ENCODE data around the gene DDTL.
A peak's percentile ranks its signal among the peaks of the same experiment; 100 is the strongest.
"Not testable (repeated sequence)": the region's sequence is repeated elsewhere in the genome, so short reads cannot be mapped to it uniquely, and the experiment has no call there.

The DDTL gene

GRCh38 chr22:23966568-23966967 is at the start of gene DDTL:
Gene DDTL, plus strand, starts transcription at chr22:23966888. Its CDS starts 27 bp downstream, at chr22:23966915.
- not testable (repeated sequence) for H3K9ac ChIP-seq; H3K9me3 ChIP-seq (replicated peaks in 1 of 11); H3K4me2 ChIP-seq; H3K27ac ChIP-seq; H3K27me3 ChIP-seq; H3K4me3 ChIP-seq
- Histone ChIP-seq H3K4me1 (peaks cover 22 to 27% (median 25%) of the 10 kb centered on the region in 10 experiments), H3K36me3 (peaks cover 25 to 27% (median 26%) of the 10 kb centered on the region in 11 experiments), H4K20me1 (peaks cover 26 to 27% (median 26%) of the 10 kb centered on the region in 11 experiments; a peak in 21 of 22 replicates)

DNA sequence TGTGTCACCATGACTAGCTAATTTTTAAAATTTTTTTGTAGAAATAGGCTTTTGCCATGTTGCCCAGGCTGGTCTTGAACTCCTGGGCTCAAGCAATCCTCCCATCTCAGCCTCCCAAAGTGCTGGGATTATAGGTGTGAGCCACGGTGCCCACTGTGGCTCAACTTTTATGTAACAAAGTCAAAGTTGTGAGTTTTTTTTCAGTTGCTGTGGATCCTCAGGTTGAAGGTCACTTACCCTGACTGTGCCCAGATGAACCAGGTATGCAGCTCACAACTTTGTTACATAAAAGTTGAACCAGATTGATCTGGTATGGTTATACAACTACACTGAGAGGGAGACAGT is 46.4 kb upstream of the DDTL start:
- H3K4me3 ChIP-seq, H3K9ac ChIP-seq, H3K27ac ChIP-seq, H3K27me3 ChIP-seq, H4K20me1 ChIP-seq, H3K36me3 ChIP-seq: not testable (repeated sequence)
- peaks cover 17 to 28% (median 21%) of the 10 kb centered on the region in 11 experiments for H3K9me3 ChIP-seq (replicated peaks in 1 of 11)
- 0 out of 22 replicates have a peak overlapping the region, but pooled peaks of 1 of the 11 experiments have one; percentile 12 for H3K4me2 ChIP-seq
- peaks cover 4 to 25% (median 17%) of the 10 kb centered on the region in 10 experiments; a peak in 17 of 20 replicates for H3K4me1 ChIP-seq

DNA sequence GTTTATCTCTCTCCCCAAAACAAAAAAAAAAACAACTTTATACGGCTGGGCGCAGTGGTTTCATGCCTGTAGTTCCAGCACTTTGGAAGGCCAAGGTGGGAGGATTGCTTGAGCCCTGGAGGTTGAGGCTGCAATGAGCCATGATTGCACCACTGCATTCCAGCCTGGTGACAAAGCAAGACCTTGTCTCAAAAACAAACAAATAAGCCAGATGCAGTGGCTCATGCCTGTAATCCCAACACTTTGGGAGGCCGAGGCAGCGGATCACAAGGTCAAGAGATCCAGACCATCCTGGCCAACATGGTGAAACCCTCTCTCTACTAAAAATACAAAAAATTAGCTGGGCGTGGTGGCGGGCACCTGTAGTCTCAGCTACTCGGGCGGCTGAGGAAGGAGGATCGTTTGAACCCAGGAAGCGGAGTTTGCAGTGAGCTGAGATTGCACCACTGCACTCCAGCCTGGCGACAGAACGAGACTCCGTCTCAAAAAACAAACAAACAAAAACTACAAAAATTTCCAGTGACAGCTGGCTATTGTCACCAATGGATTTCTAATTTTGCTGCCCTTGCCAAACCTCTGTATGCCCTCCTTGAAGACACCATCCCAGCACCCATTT is 45.0 kb upstream of the DDTL start:
- not testable (repeated sequence) for H3K27ac ChIP-seq, H3K27me3 ChIP-seq, H3K4me3 ChIP-seq, H4K20me1 ChIP-seq, H3K4me2 ChIP-seq, H3K9ac ChIP-seq, H3K36me3 ChIP-seq
- H3K9me3 ChIP-seq (replicated peaks in 1 of 11) = peaks cover 31 to 42% (median 35%) of the 10 kb centered on the region in 11 experiments
- H3K4me1 ChIP-seq = peaks cover 0 to 16% (median 10%) of the 10 kb centered on the region in 10 experiments; a peak in 16 of 20 replicates

- no peaks in the 10 kb centered on the region for H4K20me1 ChIP-seq
- H3K4me3 ChIP-seq = no peak overlapping the region
- H3K27ac ChIP-seq = no peak overlapping the region
- H3K4me1 ChIP-seq = peaks cover 0 to 16% (median 10%) of the 10 kb centered on the region in 10 experiments; a peak in 16 of 20 replicates
- H3K9me3 ChIP-seq (replicated peaks in 1 of 11) = peaks cover 33 to 49% (median 40%) of the 10 kb centered on the region in 11 experiments
- TF ChIP-seq Cebpa-rat (IDR thresholded peaks at IDR 0.05) = peak in 1 of 11 experiments; percentile 4; a peak in 1 of 22 replicates
- peak overlapping the region; percentile 10 to 64 (median 50); a peak in 18 of 22 replicates for H3K4me2 ChIP-seq
- no peaks in the 10 kb centered on the region; a peak in 1 of 22 replicates for H3K27me3 ChIP-seq
- no peak overlapping the region for H3K9ac ChIP-seq
- 0 out of 22 replicates have a peak, but pooled peaks cover 0 to 4% (median 0%) of the 10 kb centered on the region in 11 experiments for H3K36me3 ChIP-seq
These were observed 43.8 kb upstream of the DDTL start for GRCh38 chr22:23922921-23923320.

DNA sequence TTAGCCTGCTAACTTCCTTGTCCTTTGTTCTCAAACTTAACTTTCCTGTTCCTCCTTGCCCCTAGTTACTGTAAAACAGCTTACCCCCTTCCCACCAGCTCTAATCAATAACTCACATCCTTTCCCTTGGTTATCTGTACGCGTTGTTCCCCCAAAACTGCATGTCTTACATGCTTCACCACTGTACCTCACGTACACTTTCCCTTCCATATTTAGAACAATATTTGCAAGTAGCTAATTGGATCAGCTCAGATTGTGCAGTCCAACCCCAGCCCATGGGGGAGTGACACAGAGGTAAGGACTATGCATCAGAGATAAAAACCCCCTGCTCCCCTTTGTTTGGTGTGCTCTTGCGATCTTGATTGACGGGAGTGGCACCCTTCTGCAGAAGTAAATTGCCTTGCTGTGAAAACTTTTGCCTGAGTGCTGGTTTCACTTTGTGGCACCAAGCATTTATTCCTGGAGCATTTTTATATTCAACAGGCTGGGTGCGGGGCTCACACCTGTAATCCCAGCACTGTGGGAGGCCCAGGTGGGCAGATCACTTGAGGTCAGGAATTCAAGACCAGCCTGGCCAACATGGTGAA is 41.6 kb upstream of the DDTL start:
- Histone ChIP-seq H3K27ac (no peak overlapping the region), H3K27me3 (no peaks in the 10 kb centered on the region; a peak in 1 of 22 replicates), H3K9me3 (replicated peaks in 1 of 11) (peaks cover 36 to 69% (median 51%) of the 10 kb centered on the region in 11 experiments), H4K20me1 (no peaks in the 10 kb centered on the region), H3K4me2 (no peak overlapping the region), H3K9ac (no peak overlapping the region), H3K4me3 (no peak overlapping the region), H3K36me3 (0 out of 22 replicates have a peak, but pooled peaks cover 0 to 4% (median 0%) of the 10 kb centered on the region in 11 experiments), H3K4me1 (peaks cover 0 to 12% (median 9%) of the 10 kb centered on the region in 10 experiments; a peak in 16 of 20 replicates)
- no peak for TF ChIP-seq Cebpa-rat (IDR thresholded peaks at IDR 0.05)

GRCh38 chr22:23926561-23926960 is 40.1 kb upstream of the DDTL start:
- H3K36me3 ChIP-seq = 0 out of 22 replicates have a peak, but pooled peaks cover 0 to 4% (median 0%) of the 10 kb centered on the region in 11 experiments
- H3K27me3 ChIP-seq = no peaks in the 10 kb centered on the region; a peak in 1 of 22 replicates
- H3K27ac ChIP-seq = no peak overlapping the region
- H3K4me3 ChIP-seq = no peak overlapping the region
- H3K4me1 ChIP-seq = peaks cover 0 to 12% (median 9%) of the 10 kb centered on the region in 10 experiments; a peak in 16 of 20 replicates
- H4K20me1 ChIP-seq = no peaks in the 10 kb centered on the region
- no peak for TF ChIP-seq Cebpa-rat (IDR thresholded peaks at IDR 0.05)
- no peak overlapping the region for H3K9ac ChIP-seq
- H3K9me3 ChIP-seq (replicated peaks in 1 of 11) = peaks cover 46 to 82% (median 60%) of the 10 kb centered on the region in 11 experiments
- H3K4me2 ChIP-seq = no peak overlapping the region

GRCh38 chr22:23938328-23939016 is 28.2 kb upstream of the DDTL start:
- H3K27ac ChIP-seq = no peak overlapping the region
- no peak for TF ChIP-seq Cebpa-rat (IDR thresholded peaks at IDR 0.05)
- H3K27me3 ChIP-seq = no peaks in the 10 kb centered on the region
- H3K36me3 ChIP-seq = no peaks in the 10 kb centered on the region
- H3K4me3 ChIP-seq = no peak overlapping the region
- H3K9me3 ChIP-seq (replicated peaks in 1 of 11) = no peaks in the 10 kb centered on the region; a peak in 2 of 22 replicates
- H4K20me1 ChIP-seq = no peaks in the 10 kb centered on the region
- no peak overlapping the region for H3K9ac ChIP-seq
- H3K4me2 ChIP-seq = peak overlapping the region in 5 of 11 experiments; percentile 1 to 35 (median 21); a peak in 7 of 22 replicates
- peaks cover 0 to 11% (median 2%) of the 10 kb centered on the region in 10 experiments; a peak in 9 of 20 replicates for H3K4me1 ChIP-seq

GRCh38 chr22:23939017-23939357 is 27.7 kb upstream of the DDTL start:
- Histone ChIP-seq H3K4me3 (no peak overlapping the region), H3K27ac (no peak overlapping the region), H3K9ac (no peak overlapping the region), H4K20me1 (no peaks in the 10 kb centered on the region), H3K36me3 (no peaks in the 10 kb centered on the region), H3K27me3 (no peaks in the 10 kb centered on the region), H3K9me3 (replicated peaks in 1 of 11) (no peaks in the 10 kb centered on the region; a peak in 2 of 22 replicates), H3K4me2 (peak overlapping the region in 5 of 11 experiments; percentile 1 to 35 (median 21); a peak in 7 of 22 replicates), H3K4me1 (peaks cover 0 to 11% (median 2%) of the 10 kb centered on the region in 10 experiments; a peak in 9 of 20 replicates)
- TF ChIP-seq Cebpa-rat (IDR thresholded peaks at IDR 0.05) = no peak

GRCh38 chr22:23940166-23940565 is 26.5 kb upstream of the DDTL start:
- not testable (repeated sequence) for H3K36me3 ChIP-seq; H3K9me3 ChIP-seq (replicated peaks in 1 of 11)

GRCh38 chr22:23947391-23947790 is 19.3 kb upstream of the DDTL start:
- not testable (repeated sequence) for H3K9me3 ChIP-seq (replicated peaks in 1 of 11); H3K27me3 ChIP-seq; H3K4me2 ChIP-seq; H3K9ac ChIP-seq; H3K27ac ChIP-seq; H3K4me3 ChIP-seq; H3K4me1 ChIP-seq; H4K20me1 ChIP-seq; H3K36me3 ChIP-seq

More at GRCh38 chr22:23940166-23940565, 26.5 kb upstream of the DDTL start:
- H3K4me3 ChIP-seq, H4K20me1 ChIP-seq, H3K27ac ChIP-seq, H3K4me2 ChIP-seq, H3K27me3 ChIP-seq, H3K9ac ChIP-seq: not testable (repeated sequence)
- H3K4me1 ChIP-seq = peaks cover 0 to 11% (median 2%) of the 10 kb centered on the region in 10 experiments; a peak in 9 of 20 replicates

DNA sequence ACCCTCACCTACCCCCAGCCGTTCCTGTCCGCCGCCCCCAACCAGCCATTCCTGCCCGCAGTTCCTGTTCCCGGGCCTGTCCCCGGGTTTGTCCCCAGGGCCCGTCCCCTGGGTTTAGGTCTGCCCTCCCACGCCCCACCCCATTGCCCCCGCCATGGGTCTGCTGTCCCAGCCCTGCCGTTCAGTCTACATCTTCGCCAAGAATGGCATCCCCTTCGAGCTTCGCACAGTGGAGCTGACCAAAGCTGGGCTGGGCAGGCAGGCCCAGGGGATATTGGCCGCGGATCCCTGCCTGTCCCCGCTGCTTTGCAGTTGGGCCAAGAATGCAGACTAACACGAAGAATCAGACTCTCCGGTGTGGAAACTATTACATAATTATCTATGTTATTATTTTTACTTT is 16.9 kb upstream of the DDTL start:
- H4K20me1 ChIP-seq; H3K4me3 ChIP-seq; H3K9me3 ChIP-seq (replicated peaks in 1 of 11); H3K36me3 ChIP-seq; H3K27ac ChIP-seq; H3K9ac ChIP-seq; H3K4me2 ChIP-seq; H3K27me3 ChIP-seq; H3K4me1 ChIP-seq: not testable (repeated sequence)

- not testable (repeated sequence) for H3K9me3 ChIP-seq (replicated peaks in 1 of 11); H3K27ac ChIP-seq; H3K4me1 ChIP-seq; H3K36me3 ChIP-seq; H3K4me2 ChIP-seq; H4K20me1 ChIP-seq; H3K27me3 ChIP-seq; H3K4me3 ChIP-seq; H3K9ac ChIP-seq
These were observed 15.3 kb upstream of the DDTL start for GRCh38 chr22:23951383-23951782.

All from BLaER1 treated with 17β-estradiol and CSF1 and Interleukin-3, amounts not matched to agents 10 nM and 100 nM (cell line).